Measurements from ENCODE around the gene LOC101059915.
"Not testable (repeated sequence)": the region's sequence is repeated elsewhere in the genome, so short reads cannot be mapped to it uniquely, and the experiment has no call there.

LOC101059915 gene

DNA sequence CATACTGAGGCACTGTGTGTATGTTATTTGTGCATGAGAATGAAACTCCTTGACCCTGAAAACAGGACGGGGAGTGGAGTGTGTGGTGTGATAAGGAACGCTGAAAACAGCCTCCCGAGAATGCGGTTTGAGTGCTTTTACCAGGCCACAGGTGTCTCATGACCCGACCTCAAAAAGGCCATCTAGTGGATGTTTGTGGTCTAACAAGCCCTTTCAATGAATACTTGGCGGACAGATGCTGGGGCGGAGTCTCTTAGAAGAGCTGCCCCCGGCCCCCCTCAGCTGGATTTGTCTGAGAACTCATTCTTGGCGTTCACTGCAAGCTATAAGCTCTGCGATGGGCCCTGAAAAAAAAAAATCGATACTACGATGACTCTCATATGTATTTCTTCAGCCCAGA lies 35.5 kb downstream of the LOC101059915 start:
- H3K27ac ChIP-seq (ENCODE audit: extremely low read depth, low read depth, low read length); H3K4me3 ChIP-seq (ENCODE audit: low read depth, low read length); H3K9me3 ChIP-seq (ENCODE audit: control insufficient read depth, insufficient read depth, low read depth, low read length); CTCF ChIA-PET; POLR2A ChIA-PET; H3K4me1 ChIP-seq (ENCODE audit: control insufficient read depth, insufficient read depth, low read length); H3K36me3 ChIP-seq (ENCODE audit: control insufficient read depth in 2 of 2, insufficient read depth in 1 of 2, low read length in 2 of 2): not testable (repeated sequence)

DNA sequence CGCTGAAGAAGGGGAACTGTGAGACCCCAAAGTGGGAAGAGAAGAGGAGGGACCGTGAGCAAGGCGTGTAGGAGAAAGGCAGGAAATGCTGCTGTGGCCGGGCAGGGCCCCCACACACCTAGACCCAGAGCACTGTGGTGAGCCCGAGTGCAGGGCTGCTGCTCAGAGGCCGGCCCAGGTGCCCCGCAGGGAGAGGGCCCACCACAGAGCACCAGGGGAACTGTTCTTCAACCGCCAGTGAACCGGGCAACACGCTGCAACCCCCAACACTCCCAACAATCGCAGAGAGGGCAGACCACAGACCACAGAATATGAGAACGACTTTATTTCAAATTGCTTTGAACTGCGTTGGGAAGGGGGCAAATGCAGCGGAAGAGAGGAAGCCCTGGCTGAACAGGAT lies 46.7 kb downstream of the LOC101059915 start:
- H3K9me3 ChIP-seq (ENCODE audit: control insufficient read depth, insufficient read depth, low read depth, low read length); H3K4me1 ChIP-seq (ENCODE audit: control insufficient read depth, insufficient read depth, low read length); H3K36me3 ChIP-seq (ENCODE audit: control insufficient read depth in 2 of 2, insufficient read depth in 1 of 2, low read length in 2 of 2); POLR2A ChIA-PET; H3K4me3 ChIP-seq (ENCODE audit: low read depth, low read length); H3K27ac ChIP-seq (ENCODE audit: extremely low read depth, low read depth, low read length); CTCF ChIA-PET: not testable (repeated sequence)

DNA sequence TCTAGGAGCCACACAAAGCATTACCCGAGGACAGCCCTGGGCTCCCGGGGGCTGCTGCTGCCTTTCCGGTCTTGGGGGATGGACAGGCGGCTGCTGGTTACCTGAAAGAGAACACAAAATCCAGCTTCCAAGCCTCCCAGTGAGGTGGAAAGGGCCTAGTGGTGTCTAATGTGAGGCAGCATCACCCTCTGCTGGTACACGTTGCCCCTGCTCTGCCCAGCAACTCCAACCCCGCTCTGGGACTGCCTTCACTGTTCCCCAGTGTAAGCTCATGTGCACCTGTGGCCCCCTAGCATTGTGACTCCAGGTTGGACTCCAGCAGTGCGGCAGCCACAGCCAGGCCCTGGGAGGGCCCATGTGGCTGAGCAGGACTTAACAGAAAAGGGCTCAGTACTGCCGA lies 48.2 kb downstream of the LOC101059915 start:
- H3K4me3 ChIP-seq (ENCODE audit: low read depth, low read length); H3K27ac ChIP-seq (ENCODE audit: extremely low read depth, low read depth, low read length); H3K4me1 ChIP-seq (ENCODE audit: control insufficient read depth, insufficient read depth, low read length); POLR2A ChIA-PET; CTCF ChIA-PET; H3K9me3 ChIP-seq (ENCODE audit: control insufficient read depth, insufficient read depth, low read depth, low read length); H3K36me3 ChIP-seq (ENCODE audit: control insufficient read depth in 2 of 2, insufficient read depth in 1 of 2, low read length in 2 of 2): not testable (repeated sequence)

DNA sequence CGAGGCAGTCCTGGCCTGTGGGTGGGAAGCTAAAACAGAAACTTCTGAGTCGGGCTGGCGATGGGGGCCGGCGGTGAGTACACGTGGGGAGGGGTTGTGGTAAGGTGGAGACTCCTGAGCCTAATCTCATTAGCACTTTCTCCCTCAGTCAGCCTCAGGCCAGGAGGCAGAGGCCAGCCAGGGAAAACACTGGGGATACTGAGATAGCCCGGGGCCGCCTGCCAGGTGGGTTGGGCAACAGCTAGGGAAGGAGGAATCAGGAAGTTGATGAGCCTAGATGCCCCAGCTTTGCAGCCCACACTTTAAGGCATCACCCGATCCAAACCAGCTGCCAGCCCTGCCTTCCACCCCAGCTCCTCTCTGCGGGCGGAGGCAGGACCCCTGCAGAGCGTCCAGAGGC lies 49.0 kb downstream of the LOC101059915 start:
- H3K36me3 ChIP-seq (ENCODE audit: control insufficient read depth in 2 of 2, insufficient read depth in 1 of 2, low read length in 2 of 2); CTCF ChIA-PET; H3K4me3 ChIP-seq (ENCODE audit: low read depth, low read length); H3K9me3 ChIP-seq (ENCODE audit: control insufficient read depth, insufficient read depth, low read depth, low read length); POLR2A ChIA-PET; H3K4me1 ChIP-seq (ENCODE audit: control insufficient read depth, insufficient read depth, low read length); H3K27ac ChIP-seq (ENCODE audit: extremely low read depth, low read depth, low read length): not testable (repeated sequence)

DNA sequence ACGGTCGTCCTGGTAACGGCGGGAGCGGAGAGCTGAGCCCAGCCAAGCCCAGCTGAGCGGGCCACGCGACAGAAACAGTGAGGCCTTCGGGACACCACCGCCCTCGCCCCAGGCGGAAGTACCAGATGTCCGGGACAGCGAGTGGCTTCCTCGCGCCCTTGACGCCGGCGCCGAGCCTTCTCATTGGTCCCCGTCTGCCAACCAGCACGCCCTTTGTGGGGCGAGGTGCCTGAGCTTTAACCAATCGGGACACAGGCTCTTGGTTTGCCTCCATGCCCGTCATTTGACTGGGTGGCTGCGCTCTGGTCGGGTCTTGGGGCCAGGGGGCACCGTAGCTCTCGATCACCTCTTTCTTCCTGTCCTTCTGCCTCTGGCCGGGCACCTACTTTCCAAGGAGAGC lies 50.8 kb downstream of the LOC101059915 start, which contains the start of gene CXorf49:
TSS of gene CXorf49 (minus strand) at position 101 of the 400 bp plus-strand sequence. CDS start 134 bp downstream, outside the sequence.
- H3K4me3 ChIP-seq (ENCODE audit: low read depth, low read length); H3K4me1 ChIP-seq (ENCODE audit: control insufficient read depth, insufficient read depth, low read length); H3K27ac ChIP-seq (ENCODE audit: extremely low read depth, low read depth, low read length); POLR2A ChIA-PET; H3K9me3 ChIP-seq (ENCODE audit: control insufficient read depth, insufficient read depth, low read depth, low read length); CTCF ChIA-PET; H3K36me3 ChIP-seq (ENCODE audit: control insufficient read depth in 2 of 2, insufficient read depth in 1 of 2, low read length in 2 of 2): not testable (repeated sequence)

DNA sequence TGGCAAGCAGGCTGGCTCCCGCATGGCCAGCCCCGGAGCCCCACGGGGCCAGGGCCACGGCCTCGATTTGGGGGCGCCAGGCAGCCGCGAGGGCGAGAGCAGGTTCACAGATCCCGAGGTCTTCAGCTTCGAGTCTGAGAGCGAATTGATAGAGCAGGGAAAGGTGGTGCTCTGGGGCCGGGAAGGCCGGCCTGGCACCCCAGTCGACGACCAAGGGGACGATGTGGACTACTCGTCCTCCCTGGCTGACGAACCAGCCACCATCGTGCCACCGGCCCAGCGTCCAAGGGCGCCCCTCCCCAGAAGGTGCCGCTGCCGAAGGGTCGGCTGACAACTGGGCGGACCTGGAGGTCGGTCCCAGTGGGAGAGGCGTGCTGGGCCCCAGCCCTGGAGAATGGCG lies 51.8 kb downstream of the LOC101059915 start:
- CTCF ChIA-PET; H3K4me1 ChIP-seq (ENCODE audit: control insufficient read depth, insufficient read depth, low read length); H3K27ac ChIP-seq (ENCODE audit: extremely low read depth, low read depth, low read length); H3K9me3 ChIP-seq (ENCODE audit: control insufficient read depth, insufficient read depth, low read depth, low read length); H3K4me3 ChIP-seq (ENCODE audit: low read depth, low read length); H3K36me3 ChIP-seq (ENCODE audit: control insufficient read depth in 2 of 2, insufficient read depth in 1 of 2, low read length in 2 of 2); POLR2A ChIA-PET: not testable (repeated sequence)

DNA sequence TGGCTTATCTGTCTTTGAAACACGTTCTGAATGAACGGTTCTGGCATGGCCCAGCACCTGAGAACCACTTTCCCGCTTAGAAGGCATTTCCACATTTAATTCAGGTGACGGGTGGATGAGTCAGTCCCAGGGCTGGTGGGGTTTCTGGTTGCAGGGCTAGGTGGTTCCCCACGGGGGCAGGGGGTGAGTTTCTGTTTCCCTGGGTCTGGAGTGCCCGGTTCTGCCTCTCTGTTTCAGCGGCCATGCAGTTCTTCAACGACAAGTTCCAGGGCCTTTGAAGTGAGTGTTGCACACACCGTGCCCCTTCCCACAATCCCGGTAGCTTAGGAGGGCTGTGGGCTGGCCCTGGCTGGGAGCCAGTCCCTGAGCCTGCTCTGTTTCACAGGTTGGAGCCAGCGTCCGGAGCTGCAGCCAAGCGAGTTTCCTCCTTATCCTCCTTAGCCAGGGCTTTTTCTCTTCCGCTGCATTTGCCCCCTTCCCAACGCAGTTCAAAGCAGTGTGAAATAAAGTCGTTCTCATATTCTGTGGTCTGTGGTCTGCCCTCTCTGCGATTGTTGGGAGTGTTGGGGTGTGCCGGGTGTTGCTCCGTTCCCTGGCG lies 53.0 kb downstream of the LOC101059915 start:
- POLR2A ChIA-PET; CTCF ChIA-PET; H3K27ac ChIP-seq (ENCODE audit: extremely low read depth, low read depth, low read length); H3K9me3 ChIP-seq (ENCODE audit: control insufficient read depth, insufficient read depth, low read depth, low read length); H3K4me1 ChIP-seq (ENCODE audit: control insufficient read depth, insufficient read depth, low read length); H3K36me3 ChIP-seq (ENCODE audit: control insufficient read depth in 2 of 2, insufficient read depth in 1 of 2, low read length in 2 of 2); H3K4me3 ChIP-seq (ENCODE audit: low read depth, low read length): not testable (repeated sequence)

Measured in HEK293 (cell line).